BJ (cell line): ENCODE measurements around the gene GPR42. TPM values are rescaled to one million over a fixed set of nuclear protein-coding genes. Genes with fewer than 3 reads are reported as not detected.

Source experiments
- CTCF ChIA-PET: fragments of 350-600 bp; formaldehyde crosslinking; extraction: SDS; loops from one replicate; lab custom pipeline; 2021; ENCODE audit warnings: antibody characterized with exemption, inconsistent platforms; lab: Yijun Ruan, JAX
- POLR2A ChIA-PET: fragments of 300-600 bp; sonication (Branson Sonifier 250); formaldehyde crosslinking; extraction: SDS; loops from one replicate; lab custom pipeline; 2021; ENCODE audit warnings: antibody characterized with exemption; lab: Charles Lee
- DNase-seq: peaks from one replicate; pipeline ENCODE4 v3.0.0-alpha.2; 2011; ENCODE audit warnings: low read depth
- H3K27me3 ChIP-seq: 2 replicates; pipeline ENCODE4 v1.6.0; 2011; ENCODE audit warnings: low read length; ENCODE audit not compliant: control insufficient read depth, insufficient read depth
- H3K36me3 ChIP-seq: 2 replicates; pipeline ENCODE4 v1.5.1; 2011; ENCODE audit warnings: low read length; ENCODE audit not compliant: control insufficient read depth, insufficient read depth
- H3K4me3 ChIP-seq: 2 replicates; pipeline ENCODE4 v1.5.1; 2011; ENCODE audit warnings: low read depth, mild to moderate bottlenecking, control low read depth, low read length
- CTCF ChIP-seq: IDR thresholded peaks from 2 replicates; pipeline ENCODE4 v1.5.1; 2011; ENCODE audit warnings: low read depth, mild to moderate bottlenecking, control low read depth, inconsistent platforms, low read length, moderate library complexity; ENCODE audit not compliant: insufficient read depth
- polyA plus RNA-seq: library from polyadenylated mRNA; depleted of rRNA; stranded (reverse); fragments of >200 nt; gene quantifications from 2 replicates; pipeline ENCODE4 v1.2.3, GENCODE V29; 2011

Gene GPR42
- polyA plus RNA-seq, 1 experiment = not detected

DNA sequence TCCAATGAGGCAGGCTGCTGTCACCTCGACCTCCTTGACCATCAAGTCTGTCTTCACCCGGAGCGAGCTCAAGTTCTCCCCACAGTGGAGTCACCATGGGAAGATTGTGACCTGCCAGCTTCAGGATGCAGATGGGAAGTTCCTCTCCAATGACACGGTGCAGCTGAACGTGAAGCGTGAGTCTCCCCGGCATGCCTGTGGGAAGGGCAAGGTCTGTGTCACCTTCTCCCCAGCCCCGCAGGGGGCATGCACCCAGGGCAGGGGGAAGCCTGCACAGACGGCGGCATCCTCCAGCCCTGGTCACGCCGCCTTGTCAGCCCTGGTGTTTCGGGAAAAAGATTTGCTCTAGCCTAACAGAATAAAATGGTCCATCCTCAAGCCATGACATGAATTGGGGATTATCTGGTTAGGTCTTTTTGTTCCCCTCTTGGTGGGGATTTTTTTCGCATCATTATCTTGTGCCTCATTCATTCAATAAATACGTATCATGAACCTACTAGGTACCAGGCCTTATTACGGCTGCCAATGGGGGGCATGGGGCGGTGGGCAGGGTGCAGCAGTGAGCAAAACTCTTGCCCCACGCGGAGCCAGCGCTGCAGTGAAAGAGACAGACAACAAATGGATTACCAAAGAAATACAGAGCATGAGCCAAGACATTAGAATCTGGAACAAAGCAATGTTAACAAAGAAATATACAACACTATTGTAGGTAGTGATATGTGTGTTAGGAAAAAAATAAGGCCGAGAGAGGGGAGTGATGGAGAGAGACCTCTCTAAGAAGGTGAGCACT is 34.5 kb upstream of the GPR42 start:
- DNase-seq = no peak
- POLR2A ChIA-PET = no interaction called here
- Histone ChIP-seq H3K36me3 (no peaks in the 10 kb centered on the region), H3K4me3 (no peak overlapping the region), H3K27me3 (peaks cover 2% of the 10 kb centered on the region; the same call in 1 of the 2 replicates)
- CTCF ChIA-PET = interaction anchor here (1.6 kb wide), 1 partner anchor 17 kb away, joined by 3 read pairs; no protein-coding TSS in a partner anchor
- TF ChIP-seq CTCF = no peak

GRCh38 chr19:35337097-35337983 is 33.5 kb upstream of the GPR42 start:
- H3K4me3 ChIP-seq = no peak overlapping the region
- ChIA-PET CTCF (interaction anchor here (1.6 kb wide), 1 partner anchor 16 kb away, joined by 3 read pairs; no protein-coding TSS in a partner anchor), POLR2A (no interaction called here)
- no peak for DNase-seq
- no peaks in the 10 kb centered on the region for H3K36me3 ChIP-seq
- H3K27me3 ChIP-seq = peaks cover 2% of the 10 kb centered on the region; the same call in 1 of the 2 replicates
- no peak for TF ChIP-seq CTCF

GRCh38 chr19:35337984-35338296 is 32.9 kb upstream of the GPR42 start:
- no peaks in the 10 kb centered on the region for H3K36me3 ChIP-seq
- ChIA-PET CTCF (interaction anchor here (1.6 kb wide), 1 partner anchor 15 kb away, joined by 3 read pairs; no protein-coding TSS in a partner anchor), POLR2A (no interaction called here)
- H3K27me3 ChIP-seq = peaks cover 2% of the 10 kb centered on the region; the same call in 1 of the 2 replicates
- no peak for DNase-seq
- TF ChIP-seq CTCF = no peak
- H3K4me3 ChIP-seq = no peak overlapping the region

GRCh38 chr19:35340431-35340830 is 30.4 kb upstream of the GPR42 start:
- CTCF ChIA-PET = no interaction called here
- no peak for TF ChIP-seq CTCF
- no peak overlapping the region for H3K4me3 ChIP-seq
- DNase-seq = no peak
- POLR2A ChIA-PET = no interaction called here
- peaks cover 2% of the 10 kb centered on the region; the same call in 1 of the 2 replicates for H3K27me3 ChIP-seq
- no peaks in the 10 kb centered on the region for H3K36me3 ChIP-seq

DNA sequence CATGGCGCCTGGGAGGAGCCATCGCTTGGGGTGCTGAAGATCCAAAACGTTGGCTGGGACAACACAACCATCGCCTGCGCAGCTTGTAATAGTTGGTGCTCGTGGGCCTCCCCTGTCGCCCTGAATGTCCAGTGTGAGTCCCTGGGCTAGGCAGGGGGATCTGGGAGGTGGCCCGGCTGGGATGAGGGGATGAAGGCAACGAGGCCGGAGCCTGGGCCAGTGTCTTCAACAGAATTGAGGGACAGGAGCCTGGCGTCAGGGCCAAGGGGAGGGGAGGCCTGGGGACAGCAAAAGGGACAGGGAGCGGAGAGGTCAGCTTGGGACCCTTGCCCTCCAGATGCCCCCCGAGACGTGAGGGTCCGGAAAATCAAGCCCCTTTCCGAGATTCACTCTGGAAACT is 29.9 kb upstream of the GPR42 start:
- H3K36me3 ChIP-seq = no peaks in the 10 kb centered on the region
- ChIA-PET POLR2A (no interaction called here), CTCF (no interaction called here)

More for the DNA sequence above, 29.9 kb upstream of the GPR42 start:
- H3K27me3 ChIP-seq = peaks cover 2% of the 10 kb centered on the region; the same call in 1 of the 2 replicates
- no peak for TF ChIP-seq CTCF
- no peak for DNase-seq
- H3K4me3 ChIP-seq = no peak overlapping the region
